Adipose tissue (tissue), 3 donors: Measurements from ENCODE around the gene HLCS. TPM values are rescaled to one million over a fixed set of nuclear protein-coding genes. Genes with fewer than 3 reads are reported as not detected.

Experiments
- H3K27ac ChIP-seq: one replicate; pipeline ENCODE4 v1.5.1; 2013; ENCODE audit warnings: low read depth, low read length
- WGBS, 3 donors: extraction: QIAGEN DNeasy Blood & Tissue Kit; methylation state at CpG; one replicate each; pipeline ENCODE4 v1.1.7; 2013; 5-methylcytosine and 5-hydroxymethylcytosine counted together
- polyA plus RNA-seq, 3 donors: library from polyadenylated mRNA; stranded (reverse); fragments of 200-250 nt; gene quantifications; one replicate each; pipeline ENCODE4 v1.2.3, GENCODE V29; 2013
- donor health status: healthy with polysubstance abuse.
- donor health status: Bipolar disorder and iron deficiency.
- donor health status: healthy.

The HLCS gene
- polyA plus RNA-seq, 3 donors: 6.0 to 7.8 (median 7.3) TPM

DNA sequence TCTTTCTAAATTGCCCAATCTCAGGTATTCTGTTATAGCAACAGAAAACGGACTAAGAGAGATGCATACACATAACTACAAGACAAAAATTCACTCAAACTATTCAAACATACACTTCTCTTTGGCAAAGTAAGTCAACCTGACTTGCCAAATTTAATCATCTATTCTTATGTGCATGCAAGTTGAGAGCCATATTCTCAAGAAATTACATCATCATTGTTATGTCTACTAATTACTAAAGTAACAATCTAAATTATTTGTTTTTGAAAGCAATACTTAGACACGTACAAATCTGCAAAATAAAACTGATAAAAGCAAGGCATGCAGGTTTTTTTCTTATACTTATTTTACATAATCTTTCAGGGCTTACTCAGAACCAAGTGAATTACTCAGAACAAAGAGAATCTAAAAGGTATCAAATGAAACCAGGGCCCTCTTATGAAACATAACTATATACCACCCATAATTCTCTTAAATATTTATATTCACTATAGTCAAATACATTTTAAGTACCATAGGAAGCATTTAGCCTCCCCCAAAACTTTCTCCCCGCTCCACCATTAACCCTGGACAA, 62.3 kb downstream of the HLCS start:
- H3K27ac ChIP-seq: no peak overlapping the region
- 87 to 90% (median 88%) methylated on average over 3 of the region's 3 CpGs for WGBS, 3 donors

GRCh38 chr21:36902793-36903192, 63.7 kb downstream of the HLCS start:
- WGBS, 3 donors: 85 to 87% (median 85%) methylated on average over 5 of the region's 5 CpGs
- no peak overlapping the region for H3K27ac ChIP-seq

DNA sequence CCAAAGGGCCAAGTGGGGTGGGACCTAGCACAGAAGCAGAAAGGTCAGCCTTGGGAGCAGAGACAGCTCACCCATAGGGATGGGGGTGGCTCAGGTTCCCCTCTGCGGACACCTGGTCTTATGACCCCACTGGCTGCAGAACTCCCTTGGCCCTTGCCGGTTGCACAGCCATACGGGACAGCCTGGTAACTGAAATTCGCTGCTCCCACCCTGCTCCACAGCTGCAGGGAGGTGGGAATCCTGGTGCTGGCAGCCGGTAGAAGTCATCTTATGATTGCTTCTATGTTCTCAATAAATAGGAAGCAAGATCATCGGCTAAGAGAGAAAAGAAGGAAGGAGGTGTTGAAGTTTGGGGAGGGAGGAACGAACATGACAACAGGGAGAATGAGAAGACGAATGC, 64.1 kb downstream of the HLCS start:
- WGBS, 3 donors: 90 to 92% (median 91%) methylated on average over 8 of the region's 8 CpGs

GRCh38 chr21:36901575-36901974, 64.9 kb downstream of the HLCS start:
- no peak overlapping the region for H3K27ac ChIP-seq
- 83 to 94% (median 91%) methylated on average over 6 of the region's 6 CpGs for WGBS, 3 donors

More for the DNA sequence above, 64.1 kb downstream of the HLCS start:
- H3K27ac ChIP-seq: no peak overlapping the region

DNA sequence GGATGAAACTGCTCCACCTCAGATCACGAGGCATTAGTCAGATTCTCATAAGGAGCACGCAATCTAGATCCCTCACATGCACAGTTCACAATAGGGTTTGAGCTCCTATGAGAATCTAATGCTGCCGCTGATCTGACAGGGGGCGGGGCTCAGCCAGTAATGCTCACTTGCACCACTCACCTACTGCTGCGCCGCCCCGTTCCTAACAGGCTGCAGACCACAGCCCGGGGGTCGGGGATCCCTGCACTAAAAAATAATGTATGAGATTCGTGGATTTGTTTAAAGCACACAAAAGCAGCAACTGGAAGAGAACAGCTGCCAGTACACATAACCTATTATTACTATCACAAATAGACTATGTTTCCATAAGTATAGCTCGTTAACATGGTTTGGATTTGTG, 72.9 kb downstream of the HLCS start:
- WGBS, 3 donors: 97 to 98% (median 97%) methylated on average over 11 of the region's 11 CpGs
- H3K27ac ChIP-seq: no peak overlapping the region

- 95 to 98% (median 96%) methylated on average over 11 of the region's 11 CpGs for WGBS, 3 donors
Measured at GRCh38 chr21:36892201-36892600, 74.3 kb downstream of the HLCS start.

DNA sequence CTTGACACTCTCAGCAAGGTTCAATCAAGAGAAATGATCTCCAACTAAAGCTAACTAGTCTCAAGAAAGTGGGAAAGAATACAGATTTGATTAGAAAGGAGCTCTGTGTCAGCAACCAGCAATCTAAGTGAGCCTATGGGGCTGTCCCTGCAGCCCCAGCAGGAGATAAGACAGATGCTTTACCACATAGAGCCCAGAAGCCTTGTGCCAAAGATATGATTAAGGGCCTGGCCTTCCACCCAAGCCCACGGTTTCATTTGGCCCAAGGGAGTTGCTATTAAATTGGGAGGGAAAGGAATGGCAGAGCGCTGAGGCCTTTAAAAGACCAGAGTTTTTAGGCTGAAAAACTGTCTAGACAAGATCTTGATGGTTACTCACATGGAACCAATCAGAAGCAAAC, 74.8 kb downstream of the HLCS start:
- no peak overlapping the region for H3K27ac ChIP-seq
- 60 to 63% (median 62%) methylated on average over 2 of the region's 2 CpGs for WGBS, 3 donors

More at GRCh38 chr21:36892201-36892600, 74.3 kb downstream of the HLCS start:
- H3K27ac ChIP-seq: no peak overlapping the region

DNA sequence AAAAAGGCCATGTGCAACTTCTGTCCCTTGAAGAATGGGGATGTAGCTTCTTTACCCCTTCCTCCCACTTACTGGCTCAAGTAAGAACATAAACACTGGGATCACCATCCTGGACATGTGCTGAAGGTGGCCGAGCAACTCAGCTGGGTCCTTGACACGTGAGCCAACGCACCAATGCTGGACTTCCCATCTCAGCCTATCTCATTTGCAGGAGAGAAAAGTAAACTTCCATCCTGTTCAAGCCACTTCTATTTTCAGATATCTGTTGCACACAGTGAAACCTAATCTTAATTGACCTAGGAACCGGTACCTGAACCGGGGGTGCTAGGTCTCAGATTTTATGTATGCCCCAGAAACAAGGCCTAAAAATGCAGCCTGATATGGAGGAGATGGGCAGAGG, 75.3 kb downstream of the HLCS start:
- WGBS, 3 donors: 44 to 97% (median 94%) methylated on average over 5 of the region's 5 CpGs
- no peak overlapping the region for H3K27ac ChIP-seq

DNA sequence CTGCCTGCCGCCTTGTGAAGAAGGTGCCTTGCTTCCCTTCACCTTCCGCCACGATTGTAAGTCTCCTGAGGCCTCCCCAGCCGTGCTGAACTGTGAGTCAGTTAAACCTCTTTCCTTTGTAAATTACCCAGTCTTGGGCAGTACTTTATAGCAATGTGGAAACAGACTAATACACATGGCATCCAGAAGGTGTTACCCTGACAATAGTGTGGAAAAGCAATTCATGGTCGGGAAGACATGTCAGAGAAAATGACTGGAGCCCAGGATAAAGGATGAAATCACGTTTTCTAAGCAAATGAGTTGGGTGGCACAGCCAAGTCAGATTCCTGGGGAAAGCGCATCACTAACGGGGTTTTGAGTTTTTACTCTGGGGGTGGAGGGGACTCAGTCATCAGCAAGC, 76.4 kb downstream of the HLCS start:
- 93% methylated on average over 8 of the region's 8 CpGs for WGBS, 3 donors
- no peak overlapping the region for H3K27ac ChIP-seq

- 61 to 85% (median 62%) methylated on average over 2 of the region's 2 CpGs for WGBS, 3 donors
- no peak overlapping the region for H3K27ac ChIP-seq
Measured at GRCh38 chr21:36889401-36889800, 77.1 kb downstream of the HLCS start.

GRCh38 chr21:36888466-36888865, 78.0 kb downstream of the HLCS start:
- H3K27ac ChIP-seq: no peak overlapping the region
- WGBS, 3 donors: 74 to 93% (median 91%) methylated on average over 5 of the region's 5 CpGs

- WGBS, 3 donors: 70 to 93% (median 92%) methylated on average over 5 of the region's 5 CpGs
- no peak overlapping the region for H3K27ac ChIP-seq
Measured at GRCh38 chr21:36887963-36888362, 78.5 kb downstream of the HLCS start.

GRCh38 chr21:36883532-36884486, 82.7 kb downstream of the HLCS start:
- H3K27ac ChIP-seq: no peak overlapping the region
- WGBS, 3 donors: 73 to 96% (median 94%) methylated on average over 14 of the region's 14 CpGs

DNA sequence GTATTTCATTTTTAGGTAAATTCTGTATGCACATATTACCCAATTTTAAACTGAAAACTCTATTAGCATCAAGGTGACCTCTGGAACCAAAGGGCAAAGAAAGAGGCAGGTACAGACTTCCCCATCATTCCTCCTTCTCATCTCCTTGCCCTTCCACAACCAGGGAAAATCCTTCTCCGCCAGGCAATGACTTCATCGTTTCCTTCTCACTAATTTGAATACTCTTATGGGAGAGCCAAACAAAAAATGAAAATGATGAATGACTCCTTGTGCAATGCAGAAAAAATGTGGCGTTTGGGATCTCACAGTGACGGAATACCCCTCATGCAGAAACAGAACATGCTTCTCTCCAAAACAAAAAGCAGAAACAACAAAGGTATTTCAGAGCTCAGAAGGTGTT, 83.7 kb downstream of the HLCS start:
- WGBS, 3 donors: 65 to 78% (median 74%) methylated on average over 4 of the region's 4 CpGs
- H3K27ac ChIP-seq: no peak overlapping the region

DNA sequence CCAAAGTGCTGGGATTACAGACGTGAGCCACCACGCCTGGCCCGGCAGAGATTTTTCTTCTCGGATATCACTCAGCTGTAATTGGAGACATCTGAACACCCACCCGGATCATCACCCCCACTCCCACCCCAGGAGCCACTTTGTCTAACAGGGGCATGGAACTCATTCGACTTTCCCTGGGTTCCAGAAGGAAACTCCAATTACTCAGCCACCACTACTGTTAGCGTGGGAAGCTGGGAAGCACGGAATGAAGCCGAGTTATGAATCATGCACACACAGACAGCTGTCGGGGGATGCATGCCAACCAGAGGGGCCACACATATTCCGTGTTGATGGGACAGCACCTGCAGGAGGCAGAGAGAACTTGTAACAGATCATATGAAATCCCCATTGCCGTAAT, 85.2 kb downstream of the HLCS start:
- no peak overlapping the region for H3K27ac ChIP-seq
- WGBS, 3 donors: 94 to 96% (median 96%) methylated on average over 12 of the region's 12 CpGs

GRCh38 chr21:36879827-36880226, 86.6 kb downstream of the HLCS start:
- no peak overlapping the region for H3K27ac ChIP-seq
- WGBS, 3 donors: 81 to 82% (median 81%) methylated on average over 4 of the region's 4 CpGs

GRCh38 chr21:36877741-36878140, 88.7 kb downstream of the HLCS start:
- no peak overlapping the region for H3K27ac ChIP-seq

- WGBS, 3 donors: 92 to 95% (median 94%) methylated on average over 10 to 12 of the region's 12 CpGs
- H3K27ac ChIP-seq: no peak overlapping the region
Measured at GRCh38 chr21:36874665-36875064, 91.8 kb downstream of the HLCS start.

DNA sequence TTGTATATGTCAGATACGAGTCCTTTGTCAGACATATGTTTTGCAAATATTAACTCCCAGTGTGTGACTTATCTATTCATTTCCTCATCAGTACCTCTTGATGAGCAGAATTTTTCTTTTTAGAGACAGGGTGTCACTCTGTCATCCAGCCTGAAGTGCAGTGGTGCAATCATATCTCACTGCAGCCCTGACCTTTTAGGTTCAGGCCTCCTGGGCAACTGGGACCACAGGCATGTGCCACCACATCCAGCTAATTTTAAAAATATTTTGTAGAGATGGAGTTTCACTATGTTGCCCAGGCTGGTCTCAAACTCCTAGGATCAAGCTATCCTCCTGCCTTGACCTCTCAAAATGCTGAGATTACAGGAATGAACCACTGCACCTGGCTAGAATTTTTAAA, 93.0 kb downstream of the HLCS start:
- no peak overlapping the region for H3K27ac ChIP-seq
- 97 to 100% (median 97%) methylated on average over 1 of the region's 1 CpG for WGBS, 3 donors
